ENCODE results near the gene ABCB11. TPM values are rescaled to one million over a fixed set of nuclear protein-coding genes. Genes with fewer than 3 reads are reported as not detected.

ABCB11 gene
- total RNA-seq, 1 donor from 2014 or later, result not detected

DNA sequence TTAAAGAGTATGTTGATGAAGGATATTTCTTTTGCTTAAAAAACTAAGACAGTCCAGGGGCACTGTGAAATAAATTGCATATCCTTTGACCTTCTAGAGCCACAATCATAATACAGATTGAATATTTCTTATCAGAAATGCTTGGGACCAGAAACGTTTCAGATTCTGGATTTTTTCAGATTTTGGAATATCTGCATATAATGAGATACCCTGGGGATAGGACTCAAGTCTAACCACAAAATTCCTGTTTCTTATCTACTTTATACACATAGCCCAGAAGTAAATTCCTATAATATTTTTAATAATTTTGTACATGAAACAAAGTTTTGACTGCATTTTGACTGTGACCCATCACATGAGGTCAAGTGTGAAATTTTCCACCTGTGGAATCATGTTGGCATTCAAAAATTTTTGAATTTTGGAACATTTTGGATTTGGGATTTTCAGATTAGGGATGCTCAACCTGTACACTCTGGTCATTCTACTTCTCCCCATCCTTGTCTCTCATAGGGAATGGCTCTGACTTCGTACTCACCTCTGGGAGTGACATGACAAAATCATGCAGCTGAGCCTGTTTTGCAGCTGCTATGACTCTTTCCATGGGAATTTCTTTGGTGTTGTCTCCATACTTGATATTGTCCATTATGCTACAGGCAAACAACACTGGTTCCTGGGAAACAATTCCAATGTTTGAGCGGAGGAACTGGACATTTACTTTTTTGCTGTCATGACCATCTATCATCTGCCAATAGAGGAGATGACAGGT is 104.3 kb downstream of the ABCB11 start:
- no peaks in the 10 kb centered on the region for H3K36me3 Mint-ChIP-seq (ENCODE audit: unreplicated experiment)
- H3K4me1 Mint-ChIP-seq (ENCODE audit: unreplicated experiment), result peaks cover 10% of the 10 kb centered on the region
- no peak overlapping the region for H3K27ac Mint-ChIP-seq (ENCODE audit: unreplicated experiment)
- no peaks in the 10 kb centered on the region for H3K9me3 Mint-ChIP-seq (ENCODE audit: unreplicated experiment)
- DNase-seq (ENCODE audit: extremely low spot score, unreplicated experiment), result no peak
- TF ChIP-seq, protein P1, sequence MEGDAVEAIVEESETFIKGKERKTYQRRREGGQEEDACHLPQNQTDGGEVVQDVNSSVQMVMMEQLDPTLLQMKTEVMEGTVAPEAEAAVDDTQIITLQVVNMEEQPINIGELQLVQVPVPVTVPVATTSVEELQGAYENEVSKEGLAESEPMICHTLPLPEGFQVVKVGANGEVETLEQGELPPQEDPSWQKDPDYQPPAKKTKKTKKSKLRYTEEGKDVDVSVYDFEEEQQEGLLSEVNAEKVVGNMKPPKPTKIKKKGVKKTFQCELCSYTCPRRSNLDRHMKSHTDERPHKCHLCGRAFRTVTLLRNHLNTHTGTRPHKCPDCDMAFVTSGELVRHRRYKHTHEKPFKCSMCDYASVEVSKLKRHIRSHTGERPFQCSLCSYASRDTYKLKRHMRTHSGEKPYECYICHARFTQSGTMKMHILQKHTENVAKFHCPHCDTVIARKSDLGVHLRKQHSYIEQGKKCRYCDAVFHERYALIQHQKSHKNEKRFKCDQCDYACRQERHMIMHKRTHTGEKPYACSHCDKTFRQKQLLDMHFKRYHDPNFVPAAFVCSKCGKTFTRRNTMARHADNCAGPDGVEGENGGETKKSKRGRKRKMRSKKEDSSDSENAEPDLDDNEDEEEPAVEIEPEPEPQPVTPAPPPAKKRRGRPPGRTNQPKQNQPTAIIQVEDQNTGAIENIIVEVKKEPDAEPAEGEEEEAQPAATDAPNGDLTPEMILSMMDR (IDR thresholded peaks at IDR 0.05), result no peak
- H3K27me3 Mint-ChIP-seq (ENCODE audit: unreplicated experiment), result peaks cover 37% of the 10 kb centered on the region
- H3K4me3 Mint-ChIP-seq (ENCODE audit: unreplicated experiment), result no peak overlapping the region

DNA sequence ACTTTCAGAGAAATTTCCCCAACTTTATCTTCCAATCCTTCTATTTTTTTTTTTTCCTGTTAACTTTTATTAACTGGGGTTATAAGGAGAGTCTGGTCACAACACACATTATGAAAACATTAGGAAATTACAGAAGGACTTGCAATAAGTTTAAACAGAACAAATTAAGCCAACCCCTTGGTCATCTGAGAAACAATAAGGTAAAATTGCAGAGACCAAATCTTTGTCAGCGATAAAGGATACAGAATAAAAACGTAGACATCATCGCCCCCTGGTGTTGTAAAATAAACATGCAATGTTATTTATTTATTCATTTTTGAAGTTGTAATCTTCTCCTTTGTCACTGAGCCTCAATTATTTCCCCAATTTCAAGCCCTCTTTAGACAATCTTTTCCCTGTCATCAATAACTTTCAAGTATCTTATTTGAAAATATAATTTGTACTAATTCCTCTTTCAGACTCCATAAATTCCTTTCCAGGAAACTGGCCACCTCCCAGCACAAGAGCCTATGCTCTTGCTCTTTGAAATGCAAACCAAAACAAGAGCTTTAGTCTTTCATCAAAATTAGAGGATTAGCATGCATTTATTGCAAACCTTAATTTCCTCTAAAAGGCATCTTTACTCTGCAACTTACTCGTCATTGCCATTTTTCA is 110.5 kb downstream of the ABCB11 start:
- Mint-ChIP-seq H3K27ac (ENCODE audit: unreplicated experiment) (no peak overlapping the region), H3K4me3 (ENCODE audit: unreplicated experiment) (no peak overlapping the region), H3K4me1 (ENCODE audit: unreplicated experiment) (no peaks in the 10 kb centered on the region), H3K27me3 (ENCODE audit: unreplicated experiment) (peaks cover 48% of the 10 kb centered on the region), H3K36me3 (ENCODE audit: unreplicated experiment) (no peaks in the 10 kb centered on the region), H3K9me3 (ENCODE audit: unreplicated experiment) (no peaks in the 10 kb centered on the region)
- no peak for DNase-seq (ENCODE audit: extremely low spot score, unreplicated experiment)
- TF ChIP-seq, protein P1 (IDR thresholded peaks at IDR 0.05), result peak; percentile 68

DNA sequence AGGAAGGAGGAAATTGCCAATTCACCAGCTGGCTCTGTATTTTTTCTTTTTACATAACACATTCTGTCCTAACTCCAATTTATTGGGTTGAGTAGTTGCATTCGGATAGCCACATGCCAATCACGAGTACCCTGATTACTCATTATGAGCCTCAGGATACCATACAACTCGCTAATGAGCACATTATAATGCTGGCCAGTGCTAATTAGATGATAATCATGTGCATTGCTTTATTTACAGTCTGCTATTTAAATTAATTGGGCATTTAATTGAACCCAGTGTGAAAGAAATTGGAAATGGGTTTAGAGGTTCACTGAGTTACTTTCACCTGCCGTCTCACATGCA is 114.8 kb downstream of the ABCB11 start:
- Mint-ChIP-seq H3K9me3 (ENCODE audit: unreplicated experiment) (no peaks in the 10 kb centered on the region), H3K27me3 (ENCODE audit: unreplicated experiment) (peaks cover 58% of the 10 kb centered on the region), H3K4me1 (ENCODE audit: unreplicated experiment) (peaks cover 8% of the 10 kb centered on the region), H3K4me3 (ENCODE audit: unreplicated experiment) (no peak overlapping the region), H3K27ac (ENCODE audit: unreplicated experiment) (no peak overlapping the region), H3K36me3 (ENCODE audit: unreplicated experiment) (no peaks in the 10 kb centered on the region)
- DNase-seq (ENCODE audit: extremely low spot score, unreplicated experiment), result no peak
- TF ChIP-seq, protein P1 (IDR thresholded peaks at IDR 0.05), result no peak

DNA sequence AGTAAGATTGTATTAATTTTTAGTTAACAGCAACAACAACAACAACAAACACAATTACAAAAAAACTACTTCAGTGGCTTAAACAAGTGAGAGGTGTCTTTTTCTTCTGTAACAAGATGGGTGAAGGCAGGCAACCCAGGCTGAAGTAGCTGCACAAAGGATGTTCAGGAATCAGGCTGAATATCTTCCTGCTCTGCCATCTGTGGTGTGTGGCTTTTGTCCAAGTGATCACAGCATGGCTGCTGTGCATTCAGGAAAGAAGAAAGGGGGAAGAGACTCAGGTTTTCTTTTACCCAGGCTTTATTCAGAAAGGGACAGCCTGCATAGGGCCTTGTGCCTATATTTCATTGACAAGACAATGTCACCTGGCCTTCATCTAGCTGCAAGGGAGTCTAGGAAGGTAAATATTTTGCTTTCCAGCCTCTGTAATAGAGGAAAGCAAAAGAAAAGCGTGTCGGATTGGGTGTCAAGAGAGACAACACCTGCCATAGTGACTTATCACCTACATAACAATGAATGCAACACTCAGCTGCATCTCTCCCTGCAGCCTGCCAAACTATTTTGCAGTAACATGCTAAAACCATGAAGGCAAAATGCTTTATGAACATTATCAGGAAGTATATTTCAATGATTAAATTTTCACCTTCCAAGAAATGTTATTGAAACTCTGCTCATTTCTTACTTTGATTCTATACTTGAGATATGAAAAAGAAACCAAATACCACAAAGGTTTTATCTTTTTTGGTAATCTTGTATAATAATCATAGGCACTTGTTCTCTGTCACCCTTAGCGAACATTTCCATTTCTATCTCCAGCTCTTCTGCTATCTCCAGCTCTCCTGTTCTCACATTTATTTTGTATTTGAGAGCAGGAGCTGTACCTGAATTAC is 115.4 kb downstream of the ABCB11 start:
- Mint-ChIP-seq H3K4me3 (ENCODE audit: unreplicated experiment) (no peak overlapping the region), H3K36me3 (ENCODE audit: unreplicated experiment) (no peaks in the 10 kb centered on the region), H3K9me3 (ENCODE audit: unreplicated experiment) (no peaks in the 10 kb centered on the region), H3K27me3 (ENCODE audit: unreplicated experiment) (peaks cover 58% of the 10 kb centered on the region), H3K27ac (ENCODE audit: unreplicated experiment) (no peak overlapping the region), H3K4me1 (ENCODE audit: unreplicated experiment) (peaks cover 9% of the 10 kb centered on the region)
- TF ChIP-seq, protein P1 (IDR thresholded peaks at IDR 0.05), result no peak
- no peak for DNase-seq (ENCODE audit: extremely low spot score, unreplicated experiment)

All from osteocyte (in vitro differentiated cells).